Measurements from ENCODE around the gene FSCN2. TPM values are rescaled to one million over a fixed set of nuclear protein-coding genes. Genes with fewer than 3 reads are reported as not detected.
"Not testable (repeated sequence)": the region's sequence is repeated elsewhere in the genome, so short reads cannot be mapped to it uniquely, and the experiment has no call there.

The FSCN2 gene
- total RNA-seq, 6 experiments from 2014 or later = 0.22 TPM; not detected in 5

- TF ChIP-seq, protein P1, sequence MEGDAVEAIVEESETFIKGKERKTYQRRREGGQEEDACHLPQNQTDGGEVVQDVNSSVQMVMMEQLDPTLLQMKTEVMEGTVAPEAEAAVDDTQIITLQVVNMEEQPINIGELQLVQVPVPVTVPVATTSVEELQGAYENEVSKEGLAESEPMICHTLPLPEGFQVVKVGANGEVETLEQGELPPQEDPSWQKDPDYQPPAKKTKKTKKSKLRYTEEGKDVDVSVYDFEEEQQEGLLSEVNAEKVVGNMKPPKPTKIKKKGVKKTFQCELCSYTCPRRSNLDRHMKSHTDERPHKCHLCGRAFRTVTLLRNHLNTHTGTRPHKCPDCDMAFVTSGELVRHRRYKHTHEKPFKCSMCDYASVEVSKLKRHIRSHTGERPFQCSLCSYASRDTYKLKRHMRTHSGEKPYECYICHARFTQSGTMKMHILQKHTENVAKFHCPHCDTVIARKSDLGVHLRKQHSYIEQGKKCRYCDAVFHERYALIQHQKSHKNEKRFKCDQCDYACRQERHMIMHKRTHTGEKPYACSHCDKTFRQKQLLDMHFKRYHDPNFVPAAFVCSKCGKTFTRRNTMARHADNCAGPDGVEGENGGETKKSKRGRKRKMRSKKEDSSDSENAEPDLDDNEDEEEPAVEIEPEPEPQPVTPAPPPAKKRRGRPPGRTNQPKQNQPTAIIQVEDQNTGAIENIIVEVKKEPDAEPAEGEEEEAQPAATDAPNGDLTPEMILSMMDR (IDR thresholded peaks at IDR 0.05) = no peak
- no peak for TF ChIP-seq POLR2A (IDR thresholded peaks at IDR 0.05)
- H3K27me3 ChIP-seq = no peaks in the 10 kb centered on the region
- intact Hi-C loops (cut with DNase I) = no loop called here
- no peaks in the 10 kb centered on the region for H3K9me3 ChIP-seq
- peaks cover 0 to 21% (median 9%) of the 10 kb centered on the region in 4 donors for H3K4me1 ChIP-seq
- H3K27ac ChIP-seq = no peak overlapping the region
- H3K4me3 ChIP-seq = no peak overlapping the region
- DNase-seq (no peak), ATAC-seq (no peak)
- 100% methylated on average over 2 of the region's 8 CpGs for WGBS (ENCODE audit: insufficient coverage, low coverage, low lambda C conversion rate, missing lambda C conversion rate)
- H3K36me3 ChIP-seq = peaks cover 4 to 61% (median 20%) of the 10 kb centered on the region in 4 donors
Observed at GRCh38 chr17:81581758-81582157, 53.6 kb downstream of the FSCN2 start.

- ATAC-seq (no peak), DNase-seq (no peak)
- H3K9me3 ChIP-seq = no peaks in the 10 kb centered on the region
- no peak for TF ChIP-seq POLR2A (IDR thresholded peaks at IDR 0.05)
- TF ChIP-seq, protein P1 (IDR thresholded peaks at IDR 0.05) = no peak
- no peak overlapping the region for H3K4me3 ChIP-seq
- H3K36me3 ChIP-seq = peaks cover 4 to 66% (median 20%) of the 10 kb centered on the region in 4 donors
- H3K27ac ChIP-seq = no peak overlapping the region
- WGBS (ENCODE audit: insufficient coverage, low coverage, low lambda C conversion rate, missing lambda C conversion rate) = 90% methylated on average over 2 of the region's 5 CpGs
- intact Hi-C loops (cut with DNase I) = no loop called here
- H3K4me1 ChIP-seq = peaks cover 0 to 16% (median 7%) of the 10 kb centered on the region in 4 donors
- no peaks in the 10 kb centered on the region for H3K27me3 ChIP-seq
Observed at GRCh38 chr17:81582341-81582740, 54.2 kb downstream of the FSCN2 start.

GRCh38 chr17:81582749-81583148 lies 54.6 kb downstream of the FSCN2 start:
- DNase-seq (no peak), ATAC-seq (no peak)
- intact Hi-C loops (cut with DNase I) = no loop called here
- TF ChIP-seq, protein P1 (IDR thresholded peaks at IDR 0.05) = no peak
- TF ChIP-seq POLR2A (IDR thresholded peaks at IDR 0.05) = no peak
- peaks cover 4 to 70% (median 20%) of the 10 kb centered on the region in 4 donors for H3K36me3 ChIP-seq
- H3K9me3 ChIP-seq = no peaks in the 10 kb centered on the region
- 94% methylated on average over 4 of the region's 12 CpGs for WGBS (ENCODE audit: insufficient coverage, low coverage, low lambda C conversion rate, missing lambda C conversion rate)
- H3K27ac ChIP-seq = no peak overlapping the region
- peaks cover 0 to 16% (median 7%) of the 10 kb centered on the region in 4 donors for H3K4me1 ChIP-seq
- H3K4me3 ChIP-seq = no peak overlapping the region
- H3K27me3 ChIP-seq = no peaks in the 10 kb centered on the region

DNA sequence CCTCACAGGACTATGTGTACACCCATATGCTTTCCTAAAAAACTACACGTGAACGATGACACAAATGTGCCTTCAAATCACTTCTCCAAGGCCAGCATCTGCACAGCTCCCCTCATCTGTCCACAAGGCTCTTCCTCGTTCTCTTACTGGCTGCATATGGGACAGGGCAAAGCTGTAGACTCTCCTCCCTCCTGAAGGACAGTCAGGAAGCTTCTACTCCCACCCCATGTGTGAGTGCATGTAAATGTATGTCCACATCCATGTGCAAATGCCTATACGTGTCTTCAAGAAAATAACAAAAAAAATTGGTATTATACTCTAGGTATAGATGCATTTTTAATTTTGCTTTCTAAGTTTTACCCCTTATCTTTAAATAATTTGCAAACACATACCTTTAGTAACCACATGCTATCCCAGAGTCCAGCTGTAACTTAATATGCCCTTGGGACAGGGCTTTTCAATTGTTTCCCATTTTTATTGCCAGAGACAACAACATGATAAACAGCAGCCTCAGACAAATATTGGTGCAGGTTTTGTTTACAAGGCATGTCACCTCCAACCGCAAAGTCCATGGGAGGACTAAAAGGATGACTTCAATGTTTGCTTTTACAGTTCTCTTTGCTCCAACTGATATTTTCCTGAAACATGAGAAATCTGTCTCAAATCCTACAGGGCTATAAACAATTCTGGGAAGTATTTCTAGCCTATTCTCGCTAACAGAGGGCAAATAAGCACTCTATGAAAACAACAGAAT lies 55.6 kb downstream of the FSCN2 start:
- TF ChIP-seq, protein P1 (IDR thresholded peaks at IDR 0.05) = no peak
- Histone ChIP-seq H3K4me1 (peaks cover 0 to 16% (median 7%) of the 10 kb centered on the region in 4 donors), H3K36me3 (peaks cover 7 to 75% (median 26%) of the 10 kb centered on the region in 4 donors), H3K27me3 (no peaks in the 10 kb centered on the region), H3K9me3 (no peaks in the 10 kb centered on the region), H3K27ac (peak overlapping the region in 2 of 3 donors; percentile 32 to 41), H3K4me3 (no peak overlapping the region)
- ATAC-seq (peak; percentile 28 to 89 (median 81)), DNase-seq (no peak)
- 53% methylated on average over 5 of the region's 6 CpGs for WGBS (ENCODE audit: insufficient coverage, low coverage, low lambda C conversion rate, missing lambda C conversion rate)
- intact Hi-C loops (cut with DNase I) = no loop called here

DNA sequence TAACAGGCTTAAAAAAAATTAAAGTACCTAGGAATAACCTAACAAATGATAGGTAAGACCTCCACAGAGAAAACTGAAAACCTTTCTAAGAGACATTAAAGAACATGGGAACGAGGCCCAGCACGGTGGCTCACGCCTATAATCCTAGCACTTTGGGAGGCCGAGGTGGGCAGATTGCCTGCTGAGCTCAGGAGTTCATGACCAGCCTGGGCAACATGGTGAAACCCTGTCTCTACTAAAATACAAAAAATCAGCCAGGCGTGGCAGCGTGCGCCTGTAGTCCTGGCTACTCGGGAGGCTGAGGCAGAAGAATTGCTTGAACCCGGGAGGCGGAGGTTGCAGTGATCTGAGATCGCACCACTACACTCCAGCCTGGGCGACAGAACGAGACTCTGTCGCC lies 56.6 kb downstream of the FSCN2 start:
- H3K9me3 ChIP-seq; H3K27me3 ChIP-seq; intact Hi-C loops (cut with DNase I); H3K4me3 ChIP-seq: not testable (repeated sequence)
- Histone ChIP-seq H3K27ac (peak overlapping the region in 1 of 3 donors; percentile 32), H3K4me1 (peaks cover 0 to 16% (median 7%) of the 10 kb centered on the region in 4 donors), H3K36me3 (peaks cover 7 to 85% (median 29%) of the 10 kb centered on the region in 4 donors)
- peak in 2 of 4 donors; percentile 20 to 53 for ATAC-seq
- DNase-seq = peak in 2 of 3 donors; percentile 42 to 53
- WGBS (ENCODE audit: insufficient coverage, low coverage, low lambda C conversion rate, missing lambda C conversion rate) = 66% methylated on average over 5 of the region's 14 CpGs
